Thyroid gland (tissue), 4 donors: ENCODE measurements around the gene STARD3NL. TPM values are rescaled to one million over a fixed set of nuclear protein-coding genes. Genes with fewer than 3 reads are reported as not detected.
A peak's percentile ranks its signal among the peaks of the same experiment; 100 is the strongest.

ENCODE experiments used
- DNase-seq, 2 donors: peaks; one replicate each; pipeline ENCODE4 v3.0.0-alpha.2; 2019
- H3K27ac ChIP-seq, 3 donors: fragments of 200-600 bp; sonication (generic); 1 replicate in 2 of 3; 2 replicates in 1 of 3; pipeline ENCODE4 v1.5.1; 2016 to 2019; ENCODE audit warnings: mild to moderate bottlenecking in 1 of 3, moderate library complexity in 1 of 3
- H3K27me3 ChIP-seq: fragments of 200-600 bp; sonication (generic); one replicate; pipeline ENCODE4 v1.5.1; 2019
- H3K36me3 ChIP-seq, 2 donors: fragments of 200-600 bp; sonication (generic); one replicate each; pipeline ENCODE4 v1.5.1; 2016 to 2019
- H3K4me1 ChIP-seq, 2 donors: fragments of 200-600 bp; sonication (generic); one replicate each; pipeline ENCODE4 v1.5.1; 2017 to 2019
- H3K4me3 ChIP-seq, 3 donors: fragments of 200-600 bp; sonication (generic); replicated peaks in 1 of 3; 1 replicate in 2 of 3; 2 replicates in 1 of 3; pipeline ENCODE4 v1.5.1; 2016; ENCODE audit warnings: mild to moderate bottlenecking in 1 of 3
- H3K9me3 ChIP-seq: fragments of 200-600 bp; sonication (generic); one replicate; pipeline ENCODE4 v1.5.1; 2017
- POLR2A ChIP-seq, 2 donors: fragments of 450-650 bp; IDR thresholded peaks; one replicate each; pipeline ENCODE4 v1.6.1; 2017; ENCODE audit warnings: antibody characterized with exemption in 2 of 2, mild to moderate bottlenecking in 2 of 2, moderate library complexity in 1 of 2
- WGBS, 2 donors: methylation state at CpG; one replicate each; pipeline ENCODE4 v1.1.5; 2017; 5-methylcytosine and 5-hydroxymethylcytosine counted together
- intact Hi-C: fragments of 100-400 bp; cut with DNase I; formaldehyde crosslinking; loops from one replicate; pipeline ENCODE4 v1.15.1; 2023
- total RNA-seq, 4 donors: library from RNA; depleted of rRNA; stranded (reverse); fragments of >200 nt; gene quantifications; one replicate each; pipeline ENCODE4 v1.2.3, GENCODE V29; 2016
- TF ChIP-seq, protein P1 (sequence below), 6 experiments: fragments of 200-600 bp in 3 of 6; fragments of 450-650 bp in 3 of 6; sonication (generic) in 3 of 6; IDR thresholded peaks; one replicate each; pipeline ENCODE4 v1.5.1; 2016 to 2019; ENCODE audit warnings: antibody characterized with exemption in 6 of 6, mild to moderate bottlenecking in 2 of 6, inconsistent platforms in 1 of 6, moderate library complexity in 1 of 6

Gene STARD3NL, protein sequence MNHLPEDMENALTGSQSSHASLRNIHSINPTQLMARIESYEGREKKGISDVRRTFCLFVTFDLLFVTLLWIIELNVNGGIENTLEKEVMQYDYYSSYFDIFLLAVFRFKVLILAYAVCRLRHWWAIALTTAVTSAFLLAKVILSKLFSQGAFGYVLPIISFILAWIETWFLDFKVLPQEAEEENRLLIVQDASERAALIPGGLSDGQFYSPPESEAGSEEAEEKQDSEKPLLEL
- 10 to 100 TPM; 53.1 to 77.4 (median 62.0) TPM for total RNA-seq

DNA sequence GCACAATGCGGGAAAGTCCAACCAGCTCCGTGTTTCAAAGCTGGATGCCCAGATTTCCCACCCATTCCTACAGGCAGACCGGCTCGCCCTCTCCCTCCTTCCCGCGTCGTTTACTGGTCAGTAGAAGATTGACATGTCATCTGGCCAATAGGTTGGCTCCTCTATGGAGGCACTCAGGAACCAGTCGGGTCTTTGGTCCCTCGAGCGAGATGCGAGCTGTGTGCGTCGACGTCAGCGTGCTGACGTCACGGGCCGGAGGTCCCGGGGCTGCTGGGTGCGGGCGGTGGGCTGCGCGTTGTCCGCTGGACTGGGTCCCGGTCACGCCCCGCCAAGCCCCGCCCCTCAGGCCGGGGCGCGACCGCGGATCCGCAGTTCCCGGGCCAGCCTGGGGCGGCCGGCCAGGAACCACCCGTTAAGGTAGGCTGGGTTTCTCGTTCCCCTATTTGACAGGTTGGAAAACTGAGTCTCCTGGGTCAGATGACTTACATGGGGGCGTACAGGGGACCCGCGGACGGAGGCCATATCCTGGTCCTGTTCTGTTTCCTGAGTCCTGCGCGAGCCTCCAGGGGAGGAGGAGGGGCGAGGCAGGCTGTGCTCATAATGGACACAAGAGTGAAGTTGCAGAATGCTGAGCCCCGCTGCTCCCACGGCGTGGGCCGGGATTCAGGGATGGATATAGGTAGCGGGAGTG lies at the start of gene STARD3NL:
Gene STARD3NL, plus strand, starts transcription at position 242 of the 691 bp plus-strand sequence. CDS start 29,260 bp downstream, outside the sequence.
- 1 to 2% methylated on average over 8 to 51 of the region's 51 CpGs for whole genome bisulfite sequencing, 2 donors
- Histone ChIP-seq H3K4me3 (peak within 1 kb of the TSS; percentile 69 to 81 (median 73)), H3K4me1 (peaks cover 11 to 25% of the 10 kb centered on the region in 2 donors), H3K27me3 (no peaks in the 10 kb centered on the region), H3K36me3 (no peaks in the 10 kb centered on the region), H3K27ac (peak within 1 kb of the TSS; percentile 67 to 91 (median 91)), H3K9me3 (no peaks in the 10 kb centered on the region)
- peak in 1 of 2 donors; percentile 74 for TF ChIP-seq POLR2A (IDR thresholded peaks at IDR 0.05)
- TF ChIP-seq, protein P1, sequence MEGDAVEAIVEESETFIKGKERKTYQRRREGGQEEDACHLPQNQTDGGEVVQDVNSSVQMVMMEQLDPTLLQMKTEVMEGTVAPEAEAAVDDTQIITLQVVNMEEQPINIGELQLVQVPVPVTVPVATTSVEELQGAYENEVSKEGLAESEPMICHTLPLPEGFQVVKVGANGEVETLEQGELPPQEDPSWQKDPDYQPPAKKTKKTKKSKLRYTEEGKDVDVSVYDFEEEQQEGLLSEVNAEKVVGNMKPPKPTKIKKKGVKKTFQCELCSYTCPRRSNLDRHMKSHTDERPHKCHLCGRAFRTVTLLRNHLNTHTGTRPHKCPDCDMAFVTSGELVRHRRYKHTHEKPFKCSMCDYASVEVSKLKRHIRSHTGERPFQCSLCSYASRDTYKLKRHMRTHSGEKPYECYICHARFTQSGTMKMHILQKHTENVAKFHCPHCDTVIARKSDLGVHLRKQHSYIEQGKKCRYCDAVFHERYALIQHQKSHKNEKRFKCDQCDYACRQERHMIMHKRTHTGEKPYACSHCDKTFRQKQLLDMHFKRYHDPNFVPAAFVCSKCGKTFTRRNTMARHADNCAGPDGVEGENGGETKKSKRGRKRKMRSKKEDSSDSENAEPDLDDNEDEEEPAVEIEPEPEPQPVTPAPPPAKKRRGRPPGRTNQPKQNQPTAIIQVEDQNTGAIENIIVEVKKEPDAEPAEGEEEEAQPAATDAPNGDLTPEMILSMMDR (IDR thresholded peaks at IDR 0.05): peak in 2 of 6 experiments; percentile 34 to 42
- peak; percentile 97 to 98 for DNase-seq
- intact Hi-C loops: no loop called here

DNA sequence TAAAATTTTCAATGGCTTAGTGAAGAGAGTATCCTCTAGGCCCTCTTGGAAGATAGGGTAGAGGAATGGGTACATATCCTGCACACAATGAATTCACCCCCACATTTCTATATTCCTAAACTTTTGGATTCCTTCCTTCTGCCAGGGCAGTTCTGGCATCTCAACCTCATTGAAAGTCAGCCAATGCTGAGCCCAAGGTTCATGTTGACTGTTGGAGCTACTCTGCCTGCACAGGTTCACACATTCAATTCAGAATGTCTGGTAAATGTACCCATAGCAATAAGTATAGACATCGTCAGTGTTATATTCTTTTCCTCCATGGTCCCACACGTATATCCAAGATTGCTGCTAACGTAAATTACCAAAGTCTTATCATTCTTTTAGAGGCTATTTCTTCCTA lies 48.9 kb upstream of the STARD3NL start:
- WGBS, 2 donors: 96 to 97% methylated on average over 3 of the region's 3 CpGs
- no peaks in the 10 kb centered on the region for H3K27me3 ChIP-seq
- no peak for DNase-seq
- intact Hi-C loops: no loop called here
- no peak overlapping the region for H3K27ac ChIP-seq
- H3K4me3 ChIP-seq: no peak overlapping the region
- H3K4me1 ChIP-seq: no peaks in the 10 kb centered on the region
- no peak for TF ChIP-seq POLR2A (IDR thresholded peaks at IDR 0.05)
- TF ChIP-seq, protein P1 (IDR thresholded peaks at IDR 0.05): no peak
- H3K36me3 ChIP-seq: no peaks in the 10 kb centered on the region
- no peaks in the 10 kb centered on the region for H3K9me3 ChIP-seq

DNA sequence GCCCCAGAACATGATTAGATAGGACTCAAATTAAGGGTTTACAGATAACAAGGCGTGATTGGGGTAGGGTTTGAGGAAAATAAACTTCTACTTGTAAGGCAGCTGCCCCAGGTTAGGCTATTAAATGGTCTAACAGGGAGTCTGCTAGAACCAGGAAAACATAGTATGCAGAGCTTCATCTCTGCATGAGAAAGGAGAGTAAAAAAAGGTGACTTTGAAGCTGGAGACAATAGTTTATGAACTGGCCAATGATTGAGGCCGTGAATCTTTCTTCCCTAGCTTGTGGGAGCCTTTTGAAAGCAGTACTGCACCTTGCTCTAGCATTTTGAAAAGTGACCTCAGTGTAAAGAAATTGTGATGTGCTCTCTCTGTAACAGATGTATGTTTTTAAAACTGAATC lies 48.5 kb upstream of the STARD3NL start:
- Histone ChIP-seq H3K4me3 (no peak overlapping the region), H3K4me1 (no peaks in the 10 kb centered on the region), H3K27me3 (no peaks in the 10 kb centered on the region), H3K27ac (no peak overlapping the region), H3K9me3 (no peaks in the 10 kb centered on the region), H3K36me3 (no peaks in the 10 kb centered on the region)
- no peak for TF ChIP-seq POLR2A (IDR thresholded peaks at IDR 0.05)
- no peak for DNase-seq
- 87 to 94% methylated on average over 2 of the region's 2 CpGs for WGBS, 2 donors
- intact Hi-C loops: no loop called here

DNA sequence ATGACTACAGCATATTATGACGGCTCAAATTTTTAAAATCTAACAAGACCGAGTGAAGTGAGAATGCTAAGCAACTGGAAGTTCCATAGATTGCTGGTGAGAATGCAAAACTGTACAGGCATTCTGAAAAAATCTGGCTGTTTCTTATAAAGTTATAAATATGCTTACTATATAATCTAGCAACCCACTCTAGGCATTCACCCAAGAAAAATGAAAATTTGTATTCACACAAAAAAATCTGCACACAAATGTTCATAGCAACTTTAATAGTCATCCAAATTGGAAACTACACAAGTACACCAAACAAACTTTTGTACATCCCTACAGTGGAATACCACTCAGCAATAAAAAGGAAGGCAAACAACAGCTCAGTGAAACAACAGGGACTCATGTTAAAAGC lies 39.9 kb upstream of the STARD3NL start:
- no peak overlapping the region for H3K27ac ChIP-seq
- WGBS, 2 donors: 89 to 95% methylated on average over 2 of the region's 2 CpGs

DNA sequence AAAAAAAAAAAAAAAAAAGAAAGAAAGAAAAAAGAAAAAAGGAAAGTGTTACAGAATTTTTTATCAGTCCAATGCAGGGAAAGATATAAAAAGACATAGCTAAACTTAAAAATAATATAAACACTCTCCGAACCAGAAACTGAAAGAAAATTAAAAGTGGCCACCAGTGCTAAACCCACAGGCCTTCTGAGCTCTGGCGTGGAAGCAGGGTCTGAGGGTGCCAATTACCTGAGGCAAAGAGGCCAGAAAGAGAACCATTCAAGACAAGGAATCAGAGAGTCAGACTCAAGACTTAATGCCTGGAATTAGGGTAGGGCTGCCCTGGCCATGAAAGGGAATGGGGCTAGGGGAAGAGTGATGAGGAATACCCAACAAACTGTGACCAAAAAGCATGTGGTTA lies 36.9 kb upstream of the STARD3NL start:
- Histone ChIP-seq H3K27ac (no peak overlapping the region), H3K4me3 (no peak overlapping the region), H3K9me3 (no peaks in the 10 kb centered on the region), H3K4me1 (no peaks in the 10 kb centered on the region), H3K36me3 (no peaks in the 10 kb centered on the region), H3K27me3 (no peaks in the 10 kb centered on the region)
- TF ChIP-seq, protein P1 (IDR thresholded peaks at IDR 0.05): no peak
- TF ChIP-seq POLR2A (IDR thresholded peaks at IDR 0.05): no peak
- WGBS, 2 donors: 89 to 94% methylated on average over 2 of the region's 2 CpGs
- intact Hi-C loops: no loop called here
- DNase-seq: no peak

More for the DNA sequence above, 39.9 kb upstream of the STARD3NL start:
- intact Hi-C loops: no loop called here
- TF ChIP-seq, protein P1 (IDR thresholded peaks at IDR 0.05): no peak
- TF ChIP-seq POLR2A (IDR thresholded peaks at IDR 0.05): no peak
- no peaks in the 10 kb centered on the region for H3K4me1 ChIP-seq
- no peaks in the 10 kb centered on the region for H3K36me3 ChIP-seq
- no peaks in the 10 kb centered on the region for H3K9me3 ChIP-seq
- no peak for DNase-seq
- H3K27me3 ChIP-seq: no peaks in the 10 kb centered on the region
- H3K4me3 ChIP-seq: no peak overlapping the region
